Mesenchymal stem cell (in vitro differentiated cells and primary cell): ENCODE measurements around the gene SLC16A5.
A peak's percentile ranks its signal among the peaks of the same experiment; 100 is the strongest.

Source experiments
- DNase-seq: peaks from one replicate; pipeline ENCODE4 v3.0.0-alpha.2; 2013
- H2AFZ ChIP-seq: one replicate; pipeline ENCODE4 v1.6.1; 2013; ENCODE audit warnings: low read depth, mild to moderate bottlenecking, control low read depth, inconsistent platforms, low read length, moderate library complexity
- H2AK5ac ChIP-seq: 2 replicates; pipeline ENCODE4 v1.6.1; 2013; ENCODE audit warnings: low read length, moderate library complexity, mild to moderate bottlenecking, inconsistent platforms; ENCODE audit not compliant: severe bottlenecking
- H2BK120ac ChIP-seq: one replicate; pipeline ENCODE4 v1.6.1; 2013; ENCODE audit warnings: low read depth, mild to moderate bottlenecking, inconsistent platforms, low read length, moderate library complexity
- H2BK12ac ChIP-seq, 2 experiments: one replicate each; pipeline ENCODE4 v1.6.1; 2013; ENCODE audit warnings: inconsistent platforms in 2 of 2, low read length in 2 of 2, mild to moderate bottlenecking in 2 of 2, moderate library complexity in 2 of 2, control low read depth in 1 of 2
- H2BK15ac ChIP-seq: one replicate; pipeline ENCODE4 v1.6.1; 2013; ENCODE audit warnings: mild to moderate bottlenecking, low read depth, inconsistent platforms; ENCODE audit not compliant: poor library complexity, severe bottlenecking
- H2BK5ac ChIP-seq: 2 replicates; pipeline ENCODE4 v1.6.1; 2013; ENCODE audit warnings: low read depth, mild to moderate bottlenecking, low read length, control low read depth, inconsistent platforms; ENCODE audit not compliant: poor library complexity, severe bottlenecking
- H3K14ac ChIP-seq, 2 experiments: one replicate each; pipeline ENCODE4 v1.6.1; 2013; ENCODE audit warnings: inconsistent platforms in 2 of 2, low read length in 2 of 2, control low read depth in 1 of 2, mild to moderate bottlenecking in 1 of 2, moderate library complexity in 1 of 2
- H3K18ac ChIP-seq, 2 experiments: one replicate each; pipeline ENCODE4 v1.6.1; 2013; ENCODE audit warnings: inconsistent platforms in 2 of 2, low read length in 2 of 2, control low read depth in 1 of 2, low read depth in 1 of 2, mild to moderate bottlenecking in 1 of 2
- H3K23ac ChIP-seq, 2 experiments: one replicate each; pipeline ENCODE4 v1.6.1; 2013; ENCODE audit warnings: inconsistent platforms in 2 of 2, low read length in 2 of 2, mild to moderate bottlenecking in 2 of 2, moderate library complexity in 2 of 2, control low read depth in 1 of 2
- H3K27ac ChIP-seq: 2 replicates; pipeline ENCODE4 v1.5.1; 2013; ENCODE audit warnings: mild to moderate bottlenecking, moderate library complexity, low read length, control low read depth, inconsistent platforms; ENCODE audit not compliant: poor library complexity, severe bottlenecking
- H3K27me3 ChIP-seq, 2 experiments: 2 replicates each; pipeline versions ENCODE4 v1.6.1 to v1.7.0; 2013; ENCODE audit warnings: low read length in 2 of 2, mild to moderate bottlenecking in 2 of 2, moderate library complexity in 2 of 2, control low read depth in 1 of 2, inconsistent platforms in 1 of 2; ENCODE audit not compliant: control insufficient read depth in 1 of 2, insufficient read depth in 1 of 2
- H3K36me3 ChIP-seq, 2 experiments: 2 replicates each; pipeline versions ENCODE4 v1.6.1 to v1.7.0; 2013; ENCODE audit warnings: low read length in 2 of 2, control low read depth in 1 of 2, inconsistent platforms in 1 of 2, low read depth in 1 of 2, mild to moderate bottlenecking in 1 of 2; ENCODE audit not compliant: insufficient read depth in 2 of 2, control insufficient read depth in 1 of 2
- H3K4ac ChIP-seq, 2 experiments: one replicate each; pipeline ENCODE4 v1.6.1; 2013; ENCODE audit warnings: inconsistent platforms in 2 of 2, low read length in 2 of 2, mild to moderate bottlenecking in 2 of 2, moderate library complexity in 2 of 2, control low read depth in 1 of 2, low read depth in 1 of 2
- H3K4me1 ChIP-seq: 2 replicates; pipeline ENCODE4 v1.6.1; 2013; ENCODE audit warnings: low read depth, low read length, control low read depth; ENCODE audit not compliant: control insufficient read depth, insufficient read depth
- H3K4me2 ChIP-seq: 2 replicates; pipeline ENCODE4 v1.6.1; 2013; ENCODE audit warnings: low read length, mild to moderate bottlenecking, inconsistent platforms; ENCODE audit not compliant: poor library complexity, severe bottlenecking
- H3K4me3 ChIP-seq, 2 experiments: 2 replicates each; pipeline versions ENCODE4 v1.5.1 to v1.7.0; 2013; ENCODE audit warnings: low read length in 2 of 2, mild to moderate bottlenecking in 2 of 2, control low read depth in 1 of 2, low read depth in 1 of 2; ENCODE audit not compliant: insufficient read depth in 1 of 2
- H3K79me1 ChIP-seq: replicated peaks from 2 replicates; pipeline ENCODE4 v1.6.1; 2013; ENCODE audit warnings: mild to moderate bottlenecking, control low read depth, low read length, inconsistent platforms; ENCODE audit not compliant: poor library complexity, severe bottlenecking
- H3K9ac ChIP-seq: 2 replicates; pipeline ENCODE4 v1.7.0; 2013; ENCODE audit warnings: mild to moderate bottlenecking, low read length, moderate library complexity
- H3K9me3 ChIP-seq: 2 replicates; pipeline ENCODE4 v1.7.0; 2013; ENCODE audit warnings: mild to moderate bottlenecking, low read length; ENCODE audit not compliant: control insufficient read depth
- H4K8ac ChIP-seq: one replicate; pipeline ENCODE4 v1.6.1; 2013; ENCODE audit warnings: inconsistent platforms, mild to moderate bottlenecking, low read length, moderate library complexity
- H4K91ac ChIP-seq: one replicate; pipeline ENCODE4 v1.6.1; 2013; ENCODE audit warnings: mild to moderate bottlenecking, low read length, inconsistent platforms
- WGBS: methylation state at CpG from one replicate; pipeline ENCODE4 v1.1.7; 2013; ENCODE audit warnings: mixed read lengths; 5-methylcytosine and 5-hydroxymethylcytosine counted together

The SLC16A5 gene

GRCh38 chr17:75064460-75064859 lies 23.3 kb upstream of the SLC16A5 start:
- Histone ChIP-seq H3K4ac (no peak overlapping the region), H3K79me1 (peaks cover 9% of the 10 kb centered on the region), H4K91ac (no peak overlapping the region), H3K27me3 (no peaks in the 10 kb centered on the region), H3K27ac (no peak overlapping the region), H3K9ac (no peak overlapping the region), H2BK5ac (no peak overlapping the region), H3K4me1 (peaks cover 9% of the 10 kb centered on the region), H3K14ac (no peak overlapping the region), H2AFZ (no peak overlapping the region), H3K18ac (no peak overlapping the region), H2BK12ac (no peak overlapping the region), H2BK15ac (no peak overlapping the region), H3K23ac (no peak overlapping the region), H3K9me3 (no peaks in the 10 kb centered on the region), H4K8ac (no peak overlapping the region), H2AK5ac (no peak overlapping the region), H3K4me3 (no peak overlapping the region), H3K36me3 (peaks cover 50 to 53% of the 10 kb centered on the region in 2 experiments), H3K4me2 (no peak overlapping the region), H2BK120ac (no peak overlapping the region)
- 98% methylated on average over 7 of the region's 8 CpGs for WGBS
- DNase-seq: no peak

- no peak overlapping the region for H3K4me2 ChIP-seq
- H3K27me3 ChIP-seq: no peaks in the 10 kb centered on the region
- peak overlapping the region in 1 of 2 experiments; percentile 31 for H3K14ac ChIP-seq
- H3K4ac ChIP-seq: no peak overlapping the region
- H3K36me3 ChIP-seq: peaks cover 47 to 50% of the 10 kb centered on the region in 2 experiments
- peak overlapping the region; percentile 21 for H3K9ac ChIP-seq
- no peak overlapping the region for H2BK12ac ChIP-seq
- H3K18ac ChIP-seq: no peak overlapping the region
- no peak for DNase-seq
- H3K27ac ChIP-seq: no peak overlapping the region
- H4K91ac ChIP-seq: peak overlapping the region; percentile 21
- H3K4me3 ChIP-seq: no peak overlapping the region
- no peak overlapping the region for H2BK120ac ChIP-seq
- H3K79me1 ChIP-seq: peaks cover 9% of the 10 kb centered on the region
- H3K23ac ChIP-seq: no peak overlapping the region
- H2BK15ac ChIP-seq: no peak overlapping the region
- no peak overlapping the region for H2AK5ac ChIP-seq
- H4K8ac ChIP-seq: peak overlapping the region; percentile 12
- peaks cover 10% of the 10 kb centered on the region for H3K4me1 ChIP-seq
- 95% methylated on average over 18 of the region's 18 CpGs for WGBS
- H2AFZ ChIP-seq: no peak overlapping the region
- no peak overlapping the region for H2BK5ac ChIP-seq
- H3K9me3 ChIP-seq: no peaks in the 10 kb centered on the region
These were observed 22.7 kb upstream of the SLC16A5 start for GRCh38 chr17:75064867-75065561.

DNA sequence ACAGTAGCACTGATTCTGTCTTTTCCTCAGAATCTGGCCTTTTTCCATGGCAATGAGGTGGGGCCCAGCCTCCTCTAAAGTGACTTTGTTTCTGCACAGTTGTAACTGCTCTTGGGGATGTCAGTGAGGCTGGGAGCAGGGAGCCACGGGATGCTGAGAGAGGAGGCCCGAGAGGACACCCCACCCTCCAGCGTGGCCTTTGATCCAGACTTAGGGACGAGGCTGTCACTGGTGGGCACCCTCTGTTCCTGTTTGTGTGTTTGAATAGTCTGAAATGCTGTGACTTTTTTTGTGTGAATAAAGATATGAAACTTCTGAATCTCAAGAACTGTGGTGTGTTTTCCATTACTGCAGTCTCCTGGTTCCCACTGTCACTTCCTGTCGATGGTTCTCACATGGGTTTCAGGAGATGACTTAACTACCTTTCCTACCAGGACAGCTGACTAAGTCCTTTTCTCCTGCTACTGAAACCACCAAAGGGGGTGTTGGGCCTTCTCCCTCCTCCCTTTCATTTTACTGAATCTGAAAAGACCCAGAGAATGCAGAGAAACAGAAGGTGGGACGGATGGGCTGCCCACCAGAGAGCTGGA lies 22.1 kb upstream of the SLC16A5 start:
- no peak overlapping the region for H3K4me2 ChIP-seq
- H3K79me1 ChIP-seq: peaks cover 9% of the 10 kb centered on the region
- peak overlapping the region in 1 of 2 experiments; percentile 31 for H3K14ac ChIP-seq
- peak overlapping the region; percentile 21 for H3K9ac ChIP-seq
- peak overlapping the region; percentile 12 for H4K8ac ChIP-seq
- H3K4me1 ChIP-seq: peaks cover 10% of the 10 kb centered on the region
- no peak overlapping the region for H2BK15ac ChIP-seq
- H2AFZ ChIP-seq: no peak overlapping the region
- H3K4me3 ChIP-seq: no peak overlapping the region
- H2AK5ac ChIP-seq: peak overlapping the region; percentile 17
- WGBS: 89% methylated on average over 6 of the region's 6 CpGs
- no peaks in the 10 kb centered on the region for H3K27me3 ChIP-seq
- no peak overlapping the region for H2BK12ac ChIP-seq
- no peaks in the 10 kb centered on the region for H3K9me3 ChIP-seq
- DNase-seq: peak; percentile 46
- H3K23ac ChIP-seq: no peak overlapping the region
- H3K18ac ChIP-seq: no peak overlapping the region
- no peak overlapping the region for H3K27ac ChIP-seq
- H2BK120ac ChIP-seq: no peak overlapping the region
- no peak overlapping the region for H2BK5ac ChIP-seq
- no peak overlapping the region for H3K4ac ChIP-seq
- peaks cover 43 to 48% of the 10 kb centered on the region in 2 experiments for H3K36me3 ChIP-seq
- peak overlapping the region; percentile 21 for H4K91ac ChIP-seq

GRCh38 chr17:75067856-75068255 lies 19.9 kb upstream of the SLC16A5 start:
- Histone ChIP-seq H3K18ac (no peak overlapping the region), H2AFZ (no peak overlapping the region), H2BK5ac (no peak overlapping the region), H3K79me1 (peaks cover 5% of the 10 kb centered on the region), H3K27me3 (no peaks in the 10 kb centered on the region), H4K91ac (no peak overlapping the region), H3K9me3 (no peaks in the 10 kb centered on the region), H4K8ac (no peak overlapping the region), H3K4me1 (peaks cover 10% of the 10 kb centered on the region), H3K27ac (no peak overlapping the region), H3K4me3 (no peak overlapping the region), H3K4ac (no peak overlapping the region), H2BK120ac (no peak overlapping the region), H2BK12ac (no peak overlapping the region), H3K4me2 (no peak overlapping the region), H3K36me3 (peaks cover 25 to 26% of the 10 kb centered on the region in 2 experiments), H2AK5ac (no peak overlapping the region), H3K9ac (no peak overlapping the region), H3K23ac (no peak overlapping the region), H2BK15ac (no peak overlapping the region), H3K14ac (no peak overlapping the region)
- no peak for DNase-seq
- 77% methylated on average over 4 of the region's 4 CpGs for WGBS
